IPS DF 4.7 (cell line): ENCODE results near the gene TP53BP1.

Source experiments
- DNase-seq: peaks from one replicate; pipeline ENCODE4 v3.0.0-alpha.2; 2013; ENCODE audit warnings: low spot score; ENCODE audit errors: extremely low read depth

TP53BP1 gene

DNA sequence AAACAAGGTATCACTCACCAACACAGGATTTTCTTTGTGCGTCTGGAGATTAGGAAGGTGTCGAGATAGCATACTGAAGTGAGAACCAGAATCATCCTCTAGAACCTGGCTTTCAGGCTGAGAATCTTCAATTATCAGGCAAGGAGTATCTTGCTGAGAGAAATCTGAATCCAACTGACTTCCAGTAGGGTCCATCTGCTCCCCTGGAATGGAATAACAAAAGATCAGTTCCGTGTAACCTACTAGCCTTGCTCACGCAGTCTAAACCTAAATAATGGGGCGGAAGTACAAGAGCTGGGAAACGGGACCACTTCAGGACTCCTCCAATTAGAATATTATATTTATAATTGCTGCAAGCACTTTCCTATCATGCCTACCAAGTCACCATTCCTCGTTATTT is 690 bp downstream of the TP53BP1 start:
- DNase-seq = no peak

DNA sequence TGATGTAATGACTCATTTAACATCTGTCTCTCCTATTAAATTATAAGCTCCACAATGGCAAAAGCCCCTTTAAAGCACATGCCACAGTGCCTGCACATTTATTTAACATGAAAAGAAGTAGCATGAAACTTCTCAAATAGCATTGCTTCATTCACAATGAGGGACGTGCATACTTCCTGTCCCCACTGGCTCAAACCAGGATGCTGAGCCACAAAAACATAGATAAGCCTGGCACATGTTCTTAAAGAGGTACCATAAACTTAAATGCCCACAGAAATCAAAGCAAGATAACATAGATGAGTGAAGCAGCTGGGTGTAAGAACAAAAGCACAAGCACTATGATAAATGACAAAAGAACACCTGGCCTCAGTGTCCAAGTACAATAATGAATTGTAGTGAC is 3.8 kb downstream of the TP53BP1 start:
- DNase-seq = no peak

DNA sequence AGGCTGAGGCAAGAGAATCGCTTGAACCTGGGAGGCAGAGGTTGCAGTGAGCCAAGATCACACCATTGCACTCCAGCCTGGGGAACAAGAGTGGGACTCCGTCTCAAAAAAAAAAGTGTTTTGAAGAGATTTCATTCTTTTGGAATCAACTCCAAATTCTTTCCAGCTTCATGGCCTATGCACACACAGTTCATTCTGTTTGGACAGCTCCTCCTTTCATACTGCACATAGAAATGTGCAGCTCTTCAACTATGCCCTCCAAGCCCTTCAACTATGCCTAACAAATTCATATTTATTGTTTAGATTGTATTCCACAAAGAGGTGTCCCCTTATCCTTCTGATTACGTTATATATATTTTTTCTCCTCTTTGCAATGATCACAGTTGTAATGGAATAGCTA is 4.2 kb downstream of the TP53BP1 start:
- DNase-seq = no peak

DNA sequence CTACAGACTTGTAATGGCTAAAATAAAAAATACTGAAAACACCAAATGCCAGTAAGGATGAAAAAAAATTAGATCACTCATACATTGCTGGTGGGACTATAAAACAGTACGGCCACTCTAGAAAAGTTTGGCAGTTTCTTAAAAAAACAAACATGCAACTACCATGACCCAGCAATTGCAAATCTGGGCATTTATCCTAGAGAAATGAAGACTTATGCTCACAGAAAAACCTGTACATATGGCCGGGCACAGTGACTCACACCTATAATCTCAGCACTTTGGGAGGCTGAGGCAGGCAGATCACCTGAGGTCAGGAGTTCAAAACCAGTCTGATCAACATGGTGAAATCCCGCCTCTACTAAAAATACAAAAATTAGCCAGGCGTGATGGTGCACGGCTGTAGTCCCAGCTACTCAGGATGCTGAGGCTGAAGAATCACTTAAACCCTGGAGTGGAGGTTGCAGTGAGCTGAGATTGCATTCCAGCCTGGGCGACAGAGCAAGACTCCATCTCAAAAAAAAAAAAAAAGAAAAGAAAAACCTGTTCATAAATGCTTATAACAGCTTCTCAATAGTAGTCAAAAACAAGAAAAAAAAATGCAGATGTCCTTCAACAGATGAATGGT is 5.6 kb downstream of the TP53BP1 start:
- no peak for DNase-seq

DNA sequence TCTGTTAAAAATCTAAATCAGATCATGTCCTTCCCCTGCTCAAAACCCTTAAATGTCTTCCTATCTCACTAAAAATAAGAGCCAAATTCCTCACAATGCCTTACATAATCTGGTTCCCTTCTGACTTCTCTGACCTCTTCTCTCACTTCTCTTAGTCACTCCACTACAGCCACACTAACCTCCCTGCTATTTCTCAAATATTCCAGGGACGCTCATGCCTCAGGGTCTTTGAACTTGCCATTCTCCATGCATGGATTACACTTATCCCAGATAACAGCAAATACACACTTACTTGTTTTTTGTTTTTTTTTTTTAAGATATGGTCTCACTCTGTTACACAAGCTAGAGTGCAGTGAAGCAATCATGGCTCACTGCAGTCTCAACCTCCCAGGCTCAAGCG is 8.5 kb downstream of the TP53BP1 start:
- DNase-seq = no peak

DNA sequence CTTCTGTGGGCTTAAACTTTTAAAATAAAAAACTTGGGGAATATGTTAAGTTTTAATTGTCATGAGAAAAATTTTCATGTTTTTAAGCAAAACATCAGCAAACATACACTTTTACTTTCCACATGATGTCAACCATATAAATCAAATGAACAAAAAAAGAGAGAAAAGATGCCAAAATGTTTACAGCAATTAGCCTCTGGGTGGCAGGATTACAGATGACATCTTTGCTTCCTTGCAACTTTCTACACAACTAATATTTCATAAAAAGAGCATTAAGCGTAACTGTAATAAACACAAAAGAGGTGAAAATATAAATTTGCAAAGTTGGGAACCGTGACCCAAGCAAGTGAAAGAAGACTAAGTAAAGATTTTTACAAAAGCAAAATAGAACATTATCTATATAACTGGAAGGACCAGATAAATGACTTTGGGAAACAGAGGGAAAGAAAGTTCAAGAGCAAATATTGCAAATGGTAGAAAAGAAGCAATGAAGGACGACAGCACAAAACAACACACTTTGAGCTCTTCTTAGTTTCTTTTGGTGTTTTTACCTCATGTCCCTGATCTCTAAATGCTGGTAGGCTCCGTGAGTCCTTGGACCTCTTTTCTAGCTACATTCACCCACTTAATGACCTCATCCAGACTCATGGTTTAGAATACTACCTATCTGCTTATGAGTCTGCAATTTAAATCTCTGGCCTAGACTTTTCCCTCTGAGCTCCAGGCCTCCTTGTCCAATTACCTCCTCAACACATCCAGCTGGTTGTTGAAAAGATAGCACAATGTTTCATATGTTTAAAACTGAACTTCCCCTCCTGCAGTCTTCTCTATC is 9.4 kb downstream of the TP53BP1 start:
- DNase-seq = no peak

DNA sequence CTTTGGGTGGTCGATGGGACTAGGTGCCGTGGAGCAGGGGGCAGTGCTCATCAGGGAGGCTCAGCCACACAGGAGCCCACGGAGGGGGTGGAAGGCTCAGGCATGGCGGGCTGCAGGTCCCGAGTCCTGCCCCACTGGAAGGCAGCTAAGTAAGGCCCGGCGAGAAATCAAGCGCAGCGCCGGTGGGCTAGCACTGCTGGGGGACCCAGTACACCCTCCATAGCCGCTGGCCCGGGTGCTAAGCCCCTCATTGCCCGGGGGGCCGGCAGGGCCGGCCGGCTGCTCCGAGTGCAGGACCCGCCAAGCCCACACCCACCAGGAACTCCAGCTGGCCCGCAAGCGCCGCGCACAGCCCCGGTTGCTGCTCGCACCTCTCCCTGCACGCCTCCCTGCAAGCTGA is 19.1 kb downstream of the TP53BP1 start:
- DNase-seq = no peak

DNA sequence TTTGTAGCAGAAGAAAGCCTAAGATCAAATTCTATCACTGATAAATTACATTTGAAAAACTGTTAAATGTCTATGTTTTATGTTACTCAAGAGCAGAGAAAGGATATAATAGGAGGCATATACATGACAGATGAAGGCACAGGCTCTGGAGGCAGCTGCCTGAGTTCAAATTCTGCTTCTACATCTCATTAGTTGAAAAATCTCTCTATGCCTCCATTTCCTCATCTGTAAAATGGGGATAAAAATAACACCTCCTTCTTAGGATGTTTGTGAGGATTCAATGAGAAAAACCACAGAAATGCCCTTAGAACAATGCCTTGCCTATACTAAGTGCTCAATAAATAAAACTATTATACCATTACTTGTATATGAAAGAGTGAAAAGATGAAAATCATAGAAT is 21.0 kb downstream of the TP53BP1 start:
- no peak for DNase-seq

DNA sequence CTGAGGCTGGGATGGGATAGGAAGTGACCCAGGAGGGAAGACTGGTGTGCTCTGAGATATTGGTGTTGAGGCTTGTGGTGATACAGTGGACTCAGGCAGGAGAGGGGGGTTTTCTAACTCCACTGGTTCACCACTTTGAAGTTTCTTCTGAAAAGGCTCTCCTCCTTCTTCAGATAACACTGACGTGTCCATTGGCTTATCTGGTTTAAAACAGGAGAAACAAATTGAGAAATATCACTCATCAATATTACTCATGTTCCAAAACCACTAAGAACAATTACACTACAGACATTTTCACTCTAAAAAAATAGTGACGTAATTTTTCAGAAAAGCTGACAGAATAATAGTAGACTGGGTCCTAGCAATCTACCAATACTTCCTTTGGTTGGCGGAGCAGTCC is 23.1 kb downstream of the TP53BP1 start:
- no peak for DNase-seq

DNA sequence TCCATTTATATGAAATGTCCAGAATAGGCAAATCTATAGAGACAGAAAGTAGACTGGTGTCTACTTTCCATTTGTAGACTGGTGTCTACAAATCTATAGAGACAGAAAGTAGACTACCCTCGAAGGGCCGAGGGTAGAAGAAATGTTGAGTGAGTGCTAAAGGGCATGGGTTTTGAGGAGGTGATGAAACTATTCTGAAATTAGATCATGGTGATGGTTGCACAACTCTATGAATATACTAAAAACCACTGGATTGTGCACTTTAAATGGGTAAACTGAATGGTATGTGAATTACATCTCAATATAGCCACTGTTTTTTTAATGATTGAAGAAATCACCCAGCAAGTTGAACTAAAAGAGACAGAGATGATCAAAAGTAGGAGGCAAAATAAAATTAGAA is 27.9 kb downstream of the TP53BP1 start:
- no peak for DNase-seq

DNA sequence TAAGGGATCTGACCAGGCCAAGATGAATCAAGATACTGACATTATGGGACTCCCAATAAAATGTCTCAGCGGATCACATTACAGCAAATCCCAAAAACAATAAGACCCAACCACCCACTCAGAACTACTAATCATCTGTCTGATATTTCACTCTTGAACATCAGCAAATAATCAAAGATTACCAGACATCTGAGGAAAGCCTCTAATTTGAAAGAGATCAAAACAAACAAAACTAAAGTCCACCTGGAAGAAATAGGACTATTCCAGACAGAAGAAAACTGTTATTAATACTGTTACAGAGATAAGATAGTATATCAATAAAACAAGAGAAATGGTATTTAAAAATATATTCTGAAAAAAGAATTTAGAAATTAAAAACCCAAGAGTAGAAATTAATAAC is 29.0 kb downstream of the TP53BP1 start:
- no peak for DNase-seq

DNA sequence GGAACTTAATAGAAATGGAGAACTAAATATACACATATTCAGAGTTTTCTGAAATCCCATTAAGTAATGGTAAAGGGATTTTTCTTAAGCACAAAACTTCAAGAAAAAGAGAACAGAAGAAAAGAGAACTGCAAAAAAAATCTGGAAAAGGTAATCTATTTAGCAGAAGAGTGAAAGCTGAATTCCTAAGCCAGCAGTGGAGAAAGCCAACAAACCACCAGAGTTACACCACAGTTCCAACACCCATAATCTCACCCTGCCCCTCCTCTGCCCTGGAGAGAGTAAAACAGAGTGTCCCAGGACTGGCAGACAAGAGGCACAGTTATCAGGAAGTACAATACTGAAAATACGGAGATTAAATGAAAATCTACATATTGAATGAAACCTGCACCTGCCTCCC is 29.4 kb downstream of the TP53BP1 start:
- no peak for DNase-seq

DNA sequence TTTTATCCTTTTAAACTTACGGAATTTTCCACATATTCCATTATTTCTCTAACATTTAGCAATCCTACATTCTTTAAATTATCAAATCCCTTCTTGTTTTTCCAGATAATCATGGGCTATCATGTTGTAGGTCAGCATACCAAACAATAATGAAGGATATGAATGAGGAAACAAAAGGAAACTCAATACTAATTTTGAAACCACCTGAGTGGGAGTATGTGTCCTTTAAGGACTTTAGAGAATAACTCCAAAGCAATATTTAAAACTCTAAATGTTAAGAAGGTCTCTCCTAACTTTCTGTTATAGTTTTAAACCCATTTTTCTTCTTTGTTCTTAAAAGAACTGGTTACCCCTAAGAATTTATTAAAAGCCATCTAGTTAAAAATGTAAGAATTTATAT is 43.0 kb downstream of the TP53BP1 start:
- DNase-seq = no peak

DNA sequence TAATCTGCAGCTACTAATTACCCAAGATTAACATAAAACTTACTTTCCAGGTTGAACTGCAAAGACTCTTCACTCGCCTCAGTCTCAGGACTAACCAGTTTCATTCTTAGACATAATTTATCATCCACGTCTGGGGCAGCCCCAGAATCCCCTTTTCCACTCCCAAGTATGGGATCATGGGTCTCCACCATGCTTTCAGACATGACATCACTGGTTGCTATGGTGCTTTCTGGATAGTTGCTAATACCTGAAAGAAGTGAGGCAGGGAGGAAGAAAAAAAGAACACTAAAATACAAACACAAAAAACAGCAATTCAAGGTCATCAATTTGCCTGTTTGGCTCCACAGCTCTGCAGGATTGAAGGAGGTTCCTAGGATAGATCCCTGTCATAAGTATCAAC is 46.6 kb downstream of the TP53BP1 start:
- DNase-seq = no peak

DNA sequence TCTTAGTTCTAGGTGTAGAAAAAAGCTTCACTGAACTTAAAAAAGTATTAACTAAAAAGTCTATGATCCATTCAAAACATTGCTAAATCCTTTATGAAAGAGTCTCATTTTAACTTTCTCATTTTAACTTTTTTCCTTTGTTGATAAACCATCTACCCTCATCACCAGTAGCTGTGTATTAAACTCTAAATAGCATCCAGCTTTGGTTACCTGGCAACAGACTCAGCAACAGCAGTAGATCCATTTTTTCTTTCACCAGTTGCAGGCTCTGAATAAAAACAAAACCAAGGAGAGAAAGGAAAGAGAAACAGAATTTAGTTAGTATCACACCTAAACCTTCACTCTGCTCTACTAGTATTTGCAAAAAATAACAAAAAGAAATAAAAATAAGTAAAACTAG is 51.6 kb downstream of the TP53BP1 start:
- DNase-seq = no peak

DNA sequence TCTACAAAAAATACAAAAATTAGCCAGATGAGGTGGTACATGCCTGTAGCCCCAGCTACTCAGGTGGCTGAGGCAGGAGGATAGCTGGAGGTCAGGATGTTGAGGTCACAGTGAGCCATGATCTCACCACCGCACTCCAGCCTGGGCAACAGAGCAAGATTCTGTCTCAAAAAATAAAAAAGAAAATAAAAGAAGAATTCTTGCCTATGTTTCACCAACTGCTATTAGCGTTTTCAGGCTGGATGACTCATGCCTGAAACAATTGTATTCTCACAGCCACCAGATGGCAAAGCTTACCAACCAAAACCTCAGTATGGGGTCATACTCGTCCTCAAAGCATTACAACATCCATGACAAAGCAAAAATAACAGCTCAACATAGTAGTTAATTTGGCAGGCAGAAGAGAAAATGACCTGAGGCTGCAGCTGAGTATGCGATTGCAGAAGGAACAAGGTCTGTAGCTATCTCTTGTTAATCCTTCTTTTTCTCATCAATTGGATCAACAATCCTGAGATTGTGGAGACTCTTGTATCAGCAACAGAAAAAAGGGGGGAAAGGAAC is 52.2 kb downstream of the TP53BP1 start:
- DNase-seq = peak; percentile 28

DNA sequence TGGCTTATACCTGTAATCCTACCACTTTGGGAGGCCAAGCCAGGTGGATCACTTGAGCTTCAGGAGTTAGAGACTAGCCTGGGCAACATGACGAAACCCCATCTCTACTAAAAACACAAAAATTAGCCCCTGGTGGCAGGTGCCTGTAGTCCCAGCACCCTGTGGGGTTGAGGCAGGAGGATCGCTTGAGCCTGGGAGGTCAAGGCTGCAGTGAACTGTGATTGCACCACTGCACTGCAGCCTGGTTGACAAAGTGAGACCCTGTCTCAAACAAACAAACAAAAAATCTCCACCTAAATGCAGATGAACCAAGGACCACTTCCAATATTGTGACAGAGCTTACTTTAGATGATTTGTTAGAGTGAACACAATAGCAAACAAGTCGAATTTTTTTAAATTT is 53.7 kb downstream of the TP53BP1 start:
- DNase-seq = no peak

DNA sequence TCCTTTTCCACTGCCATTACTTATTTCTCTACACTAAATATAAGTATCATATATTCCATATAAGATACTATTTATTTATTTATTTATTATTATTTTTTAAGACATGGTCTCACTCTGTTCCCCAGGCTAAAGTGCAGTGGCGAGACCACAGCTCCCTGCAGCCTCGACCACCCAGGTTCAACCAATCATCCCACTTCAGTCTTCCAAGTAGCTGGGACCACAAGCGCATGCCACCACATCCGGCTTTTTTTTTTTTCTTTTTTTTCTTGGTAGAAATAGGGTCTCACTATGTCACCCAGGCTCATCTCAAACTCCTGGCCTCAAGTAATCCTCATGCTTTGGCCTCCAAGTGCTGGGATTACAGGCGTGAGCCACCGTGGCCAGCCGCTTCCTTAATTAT is 56.6 kb downstream of the TP53BP1 start:
- no peak for DNase-seq

DNA sequence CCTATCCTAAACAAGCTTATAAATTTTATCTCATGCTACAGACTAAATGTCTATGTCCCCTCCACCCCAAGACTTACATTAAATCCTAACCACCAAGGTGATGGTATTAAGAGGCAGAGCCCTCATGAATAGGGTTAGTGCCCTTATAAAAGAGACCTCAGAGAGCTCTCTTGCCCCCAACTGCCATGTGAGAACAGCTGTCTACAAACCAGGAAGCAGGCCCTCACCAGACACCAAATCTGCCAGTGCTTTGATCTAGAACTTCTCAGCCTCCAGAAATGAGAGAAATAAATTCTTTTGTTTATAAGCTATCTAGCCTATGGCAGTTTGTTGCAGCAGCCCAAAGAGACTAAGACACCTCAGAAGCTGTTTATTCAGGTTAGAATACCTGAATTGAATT is 58.5 kb downstream of the TP53BP1 start:
- DNase-seq = no peak

DNA sequence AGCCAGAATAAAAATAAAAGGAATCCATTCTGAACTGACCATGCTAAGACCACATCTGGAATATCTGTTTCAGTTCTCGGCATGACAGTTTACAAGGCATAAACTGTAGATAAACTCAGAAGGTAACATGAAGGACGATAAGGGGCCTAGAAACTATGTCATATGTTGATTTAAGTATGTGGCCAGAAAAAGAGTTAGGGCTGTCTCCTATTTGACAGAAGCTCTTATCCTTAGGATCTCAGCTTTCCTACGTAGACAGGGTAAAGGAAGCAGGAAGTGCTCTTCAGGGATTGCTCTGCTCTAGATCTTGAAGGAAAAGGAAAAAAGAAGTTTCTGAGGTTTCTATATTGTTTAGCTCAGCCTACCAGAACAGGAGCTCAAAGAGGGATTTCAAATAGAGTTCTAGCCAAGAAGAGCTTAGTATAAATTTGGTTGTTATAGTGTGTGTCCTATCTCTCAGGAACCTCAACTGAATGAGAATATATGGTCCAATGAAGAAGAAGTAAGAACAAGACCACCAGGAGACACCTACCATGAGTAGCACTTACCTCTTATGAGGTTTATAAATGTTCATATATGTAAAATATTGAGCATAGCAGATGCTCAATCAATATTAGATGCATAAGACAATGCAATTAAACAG is 59.2 kb downstream of the TP53BP1 start:
- DNase-seq = no peak

DNA sequence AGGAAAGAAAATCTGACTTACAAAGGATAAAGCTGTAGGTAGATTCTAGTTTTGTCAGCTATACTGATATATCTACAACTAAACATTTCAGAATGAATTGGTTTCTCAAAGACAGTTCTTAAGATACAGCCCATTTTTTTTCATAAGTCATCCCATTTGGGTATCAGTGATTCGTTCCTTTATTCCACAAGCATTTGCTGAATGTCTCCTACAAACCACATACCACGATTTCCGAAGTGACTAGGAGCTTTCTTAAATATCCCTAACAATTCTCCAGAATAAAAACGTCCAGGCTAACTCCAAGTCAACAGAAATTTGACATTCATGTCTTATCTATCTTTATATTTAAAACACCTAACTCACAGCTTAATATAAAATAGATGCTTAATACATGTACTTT is 59.8 kb downstream of the TP53BP1 start:
- no peak for DNase-seq

DNA sequence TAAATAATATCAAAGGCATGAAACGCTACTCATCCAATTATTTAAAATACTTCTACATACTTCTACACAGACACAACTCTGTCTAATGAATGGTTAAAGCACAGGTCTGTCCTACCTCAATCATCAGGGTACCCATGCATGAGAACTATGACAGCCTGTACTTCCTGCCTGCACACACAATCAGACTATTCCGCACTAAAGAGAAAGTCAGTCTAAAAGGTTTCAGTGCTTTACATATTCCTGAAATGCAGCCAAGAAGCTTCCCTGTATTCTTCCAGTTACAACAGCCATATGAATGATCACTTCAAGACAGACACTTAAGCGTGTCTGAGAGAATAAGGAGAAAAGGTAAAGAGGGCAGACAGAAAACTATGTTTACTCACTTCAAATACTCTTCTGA is 63.3 kb downstream of the TP53BP1 start:
- no peak for DNase-seq
